AG04449 (cell line): ENCODE data around the gene COTL1.

Experiments used
- CTCF ChIA-PET: fragments of 350-600 bp; formaldehyde crosslinking; extraction: SDS; loops from one replicate; lab custom pipeline; 2021; ENCODE audit warnings: antibody characterized with exemption; lab: Yijun Ruan, JAX
- POLR2A ChIA-PET: fragments of 400-600, 350-600 bp; formaldehyde crosslinking; extraction: SDS; loops from one replicate; lab custom pipeline; 2020; ENCODE audit warnings: antibody characterized with exemption, inconsistent platforms; lab: Yijun Ruan, JAX
- DNase-seq: peaks from one replicate; pipeline ENCODE4 v3.0.0-alpha.2; 2010; ENCODE audit warnings: low read depth, low spot score
- H3K4me3 ChIP-seq: 2 replicates; pipeline ENCODE4 v1.5.1; 2011; ENCODE audit warnings: low read depth, mild to moderate bottlenecking, control low read depth, low read length
- CTCF ChIP-seq: IDR thresholded peaks from one replicate; pipeline ENCODE4 v1.5.1; 2011; ENCODE audit warnings: mild to moderate bottlenecking, moderate library complexity, low read length, control low read depth, inconsistent platforms; ENCODE audit not compliant: insufficient read depth; ENCODE audit errors: missing control alignments

Gene COTL1

DNA sequence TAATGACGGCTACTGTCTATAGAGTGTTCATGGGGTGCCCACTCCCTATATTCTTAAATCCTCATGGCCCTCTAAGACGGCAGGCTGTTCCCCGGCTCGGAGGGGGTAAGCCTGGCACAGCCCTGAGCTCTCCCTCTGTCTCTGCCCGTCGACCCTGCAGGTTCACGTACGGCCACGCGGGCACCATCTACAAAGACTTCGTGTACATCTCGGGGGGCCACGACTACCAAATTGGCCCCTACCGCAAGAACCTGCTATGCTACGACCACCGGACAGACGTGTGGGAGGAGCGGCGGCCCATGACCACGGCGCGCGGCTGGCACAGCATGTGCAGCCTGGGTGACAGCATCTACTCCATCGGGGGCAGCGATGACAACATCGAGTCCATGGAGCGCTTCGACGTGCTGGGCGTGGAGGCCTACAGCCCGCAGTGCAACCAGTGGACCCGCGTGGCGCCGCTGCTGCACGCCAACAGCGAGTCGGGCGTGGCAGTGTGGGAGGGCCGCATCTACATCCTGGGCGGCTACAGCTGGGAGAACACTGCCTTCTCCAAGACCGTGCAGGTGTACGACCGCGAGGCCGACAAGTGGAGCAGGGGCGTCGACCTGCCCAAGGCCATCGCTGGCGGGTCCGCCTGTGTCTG, 43.7 kb upstream of the COTL1 start:
- no peak for TF ChIP-seq CTCF
- no peak overlapping the region for H3K4me3 ChIP-seq
- no peak for DNase-seq
- ChIA-PET CTCF (interaction anchor here (5.2 to 23.7 kb wide), 3 partner anchors 10 to 64 kb away, joined by 29 to 665 read pairs (median 109); no protein-coding TSS in a partner anchor), POLR2A (no interaction called here)

DNA sequence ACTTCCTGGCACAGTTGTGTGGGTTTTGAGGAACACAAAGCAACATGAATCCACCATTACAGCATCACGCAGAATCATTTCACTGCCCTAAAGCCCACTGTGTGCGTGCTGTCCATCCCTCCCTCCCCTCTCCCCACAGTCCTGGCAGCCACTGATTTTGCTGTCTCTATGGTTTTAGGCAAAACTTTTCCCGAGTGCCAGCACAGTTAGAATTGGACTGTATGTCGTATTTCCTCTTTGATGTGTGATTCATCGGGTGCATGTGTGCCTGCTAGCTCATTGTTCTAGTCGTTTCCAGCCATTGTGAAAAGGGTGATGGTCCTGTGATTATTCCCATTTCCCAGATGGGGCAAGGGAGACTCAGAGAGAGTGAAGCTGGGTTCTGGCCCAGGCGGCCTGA, 43.1 kb upstream of the COTL1 start:
- no peak overlapping the region for H3K4me3 ChIP-seq
- DNase-seq = no peak
- CTCF ChIA-PET = interaction anchor here (9.3 to 23.7 kb wide), 2 partner anchors 11 to 65 kb away, joined by 109 to 665 read pairs; no protein-coding TSS in a partner anchor
- no peak for TF ChIP-seq CTCF
- POLR2A ChIA-PET = no interaction called here

- DNase-seq = no peak
- no peak overlapping the region for H3K4me3 ChIP-seq
- ChIA-PET POLR2A (no interaction called here), CTCF (interaction anchor here (9.3 to 23.7 kb wide), 2 partner anchors 12 to 66 kb away, joined by 109 to 665 read pairs; no protein-coding TSS in a partner anchor)
- TF ChIP-seq CTCF = no peak
These were observed 41.9 kb upstream of the COTL1 start for GRCh38 chr16:84659656-84660300.

DNA sequence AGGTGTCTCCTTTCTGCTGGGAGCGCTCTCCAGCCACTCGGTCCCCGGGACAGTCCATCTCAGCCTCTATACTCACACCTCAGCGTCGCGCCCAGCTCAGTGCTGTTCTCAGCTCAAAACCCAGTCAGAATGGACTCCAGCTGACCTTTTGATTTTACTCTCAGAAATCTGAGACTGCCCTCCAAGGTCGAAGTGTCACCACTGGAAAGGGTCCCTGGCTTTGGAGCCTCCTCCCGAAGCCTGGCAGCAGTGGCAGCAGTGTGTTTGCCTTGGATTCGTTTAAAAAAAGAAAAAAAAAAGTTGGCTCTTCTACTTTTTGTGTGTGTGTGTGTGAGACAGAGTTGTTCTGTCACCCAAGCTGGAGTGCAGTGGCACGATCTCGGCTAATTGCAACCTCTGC, 40.8 kb upstream of the COTL1 start:
- POLR2A ChIA-PET = no interaction called here
- DNase-seq = no peak
- no peak overlapping the region for H3K4me3 ChIP-seq
- CTCF ChIA-PET = interaction anchor here (9.3 kb wide), 1 partner anchor 13 kb away, joined by 109 read pairs; no protein-coding TSS in a partner anchor
- no peak for TF ChIP-seq CTCF

DNA sequence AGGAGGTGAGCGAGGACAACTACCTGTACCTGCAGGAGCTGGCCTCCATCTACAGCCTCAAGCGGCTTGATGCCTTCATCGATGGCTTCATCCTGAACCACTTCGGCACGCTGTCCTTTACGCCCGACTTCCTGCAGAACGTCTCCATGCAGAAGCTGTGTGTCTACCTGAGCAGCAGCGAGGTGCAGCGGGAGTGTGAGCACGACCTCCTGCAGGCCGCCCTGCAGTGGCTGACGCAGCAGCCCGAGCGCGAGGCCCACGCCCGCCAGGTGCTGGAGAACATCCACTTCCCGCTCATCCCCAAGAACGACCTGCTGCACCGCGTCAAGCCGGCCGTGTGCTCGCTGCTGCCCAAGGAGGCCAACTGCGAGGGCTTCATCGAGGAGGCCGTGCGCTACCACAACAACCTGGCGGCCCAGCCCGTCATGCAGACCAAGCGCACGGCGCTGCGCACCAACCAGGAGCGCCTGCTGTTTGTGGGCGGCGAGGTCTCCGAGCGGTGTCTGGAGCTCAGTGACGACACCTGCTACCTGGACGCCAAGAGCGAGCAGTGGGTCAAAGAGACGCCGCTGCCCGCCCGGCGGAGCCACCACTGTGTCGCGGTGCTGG, 39.5 kb upstream of the COTL1 start:
- H3K4me3 ChIP-seq = no peak overlapping the region
- TF ChIP-seq CTCF = no peak
- CTCF ChIA-PET = interaction anchor here (1.0 to 9.3 kb wide), 2 partner anchors 15 to 82 kb away, joined by 4 to 109 read pairs; no protein-coding TSS in a partner anchor
- DNase-seq = no peak
- POLR2A ChIA-PET = no interaction called here

GRCh38 chr16:84656649-84657048, 38.8 kb upstream of the COTL1 start:
- no peak for TF ChIP-seq CTCF
- H3K4me3 ChIP-seq = no peak overlapping the region
- ChIA-PET CTCF (interaction anchor here (2.9 to 9.3 kb wide), 2 partner anchors 15 to 69 kb away, joined by 10 to 109 read pairs; no protein-coding TSS in a partner anchor), POLR2A (no interaction called here)
- DNase-seq = no peak
